ENCODE data around the gene HNRNPUL2.

GRCh38 chr11:62755086-62755615 lies 27.9 kb upstream of the HNRNPUL2 start:
- TF ChIP-seq CTCF (IDR thresholded peaks at IDR 0.05; ENCODE audit: borderline replicate concordance, extremely low read depth, low read length, poor library complexity, severe bottlenecking) = no peak
- TF ChIP-seq EZH2 (IDR thresholded peaks at IDR 0.05; ENCODE audit: borderline replicate concordance, low read depth, low read length, severe bottlenecking) = no peak
